CD1c-positive myeloid dendritic cell (primary cell): ENCODE data around the gene SLC16A1.

Experiments
- DNase-seq: peaks from one replicate; pipeline ENCODE4 v3.0.0-alpha.2; 2016; ENCODE audit errors: extremely low spot score

SLC16A1 gene

DNA sequence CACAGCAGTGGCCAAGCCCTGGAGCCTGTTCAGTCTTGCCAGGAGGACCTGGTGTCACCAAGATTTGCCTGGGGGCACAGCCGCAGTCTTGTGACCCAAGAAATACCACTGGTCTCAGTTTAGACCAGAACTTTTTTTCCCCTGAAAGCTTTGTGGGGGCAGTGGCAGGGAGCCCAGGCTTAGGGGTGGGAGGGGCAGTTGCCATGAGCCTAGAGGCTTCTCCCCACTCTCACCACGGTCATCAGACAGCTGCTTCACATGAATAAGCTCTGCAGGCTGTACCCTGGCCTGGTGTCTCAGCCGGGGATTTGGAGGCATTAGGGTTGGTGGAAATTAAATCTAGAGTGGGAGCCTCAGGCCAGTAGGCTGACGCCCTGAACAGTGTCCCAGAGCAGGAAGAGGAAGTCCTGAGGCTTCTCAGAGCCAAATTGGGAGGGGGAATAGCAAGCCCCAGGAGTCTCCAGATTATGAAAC lies 73.7 kb downstream of the SLC16A1 start:
- peak; percentile 63 for DNase-seq

DNA sequence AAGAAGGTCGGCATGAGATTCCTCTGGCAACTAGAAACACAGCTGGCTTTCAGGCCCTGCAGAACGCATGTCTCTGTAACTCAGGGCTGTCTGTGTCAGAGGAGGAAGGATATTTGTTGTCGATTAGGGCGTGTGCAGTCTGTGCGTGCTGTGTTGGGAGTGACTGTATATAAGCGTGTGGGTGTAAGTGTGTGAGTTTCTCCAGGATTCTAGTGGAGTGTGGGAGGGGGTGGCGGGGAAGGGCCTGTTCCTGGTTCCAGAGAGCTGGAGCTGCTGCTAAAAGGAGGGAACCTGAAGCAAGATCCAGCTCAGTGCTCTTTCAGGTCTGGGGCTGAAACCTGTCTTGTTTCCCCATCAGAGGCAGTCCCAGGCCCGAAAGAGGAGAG lies 74.3 kb downstream of the SLC16A1 start:
- DNase-seq: peak; percentile 86

DNA sequence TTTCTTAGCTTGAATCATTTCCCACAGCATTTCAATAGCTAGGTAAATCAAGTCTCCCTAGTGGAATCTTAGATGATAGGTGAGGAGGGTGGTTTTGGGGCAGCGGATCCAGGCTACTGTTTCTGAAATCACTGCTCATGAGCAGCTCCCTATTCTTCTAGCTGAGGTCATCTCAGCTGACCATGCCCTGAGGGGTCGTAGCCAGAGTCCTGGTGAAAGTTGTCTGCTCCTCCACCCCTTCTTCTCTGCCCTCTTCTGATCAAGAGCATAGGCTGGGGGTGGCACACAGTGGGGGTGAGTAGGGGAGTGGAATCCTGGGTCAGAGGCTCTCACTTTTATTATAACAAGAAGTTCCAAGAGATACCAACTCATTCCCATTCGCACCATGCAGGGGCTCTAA lies 76.2 kb downstream of the SLC16A1 start:
- no peak for DNase-seq

DNA sequence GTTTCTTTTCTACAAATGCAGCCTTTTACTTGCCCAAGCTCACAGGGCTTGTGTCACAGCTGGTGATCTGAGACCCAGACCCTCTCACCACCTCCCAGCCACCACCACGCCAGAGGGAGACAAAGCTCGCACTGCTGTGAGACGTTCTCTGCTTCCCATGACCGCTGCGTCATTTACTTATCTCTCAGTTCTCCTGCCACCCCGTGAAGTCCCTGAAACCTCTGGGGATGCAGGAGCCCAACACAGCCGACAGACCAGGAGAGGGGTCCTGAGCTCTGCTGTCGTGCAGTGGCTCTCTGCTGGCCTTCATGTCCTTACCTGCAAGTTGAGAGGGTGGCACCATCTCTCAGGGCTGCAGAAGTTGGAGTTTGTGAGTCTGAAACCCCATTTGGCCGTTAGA lies 77.7 kb downstream of the SLC16A1 start:
- DNase-seq: no peak

DNA sequence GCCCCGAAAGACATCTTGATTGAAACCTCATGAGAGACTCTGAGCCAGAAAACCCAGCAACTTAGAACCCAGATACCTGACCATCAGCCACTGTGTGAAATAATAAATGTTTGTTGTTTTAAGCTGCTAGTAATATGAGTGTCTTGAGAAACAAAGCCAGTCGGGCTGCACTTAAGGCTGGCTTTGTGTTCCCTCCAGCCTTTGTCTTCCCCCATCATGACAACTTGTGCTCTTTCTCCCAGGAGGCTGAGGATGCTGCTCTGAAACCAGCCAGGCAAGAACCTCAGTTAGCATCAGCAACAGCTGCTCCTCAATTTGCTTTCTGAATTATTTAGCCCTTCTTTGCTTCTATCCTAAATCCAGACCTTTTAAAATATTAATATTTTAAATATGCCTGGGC lies 78.2 kb downstream of the SLC16A1 start:
- DNase-seq: no peak

DNA sequence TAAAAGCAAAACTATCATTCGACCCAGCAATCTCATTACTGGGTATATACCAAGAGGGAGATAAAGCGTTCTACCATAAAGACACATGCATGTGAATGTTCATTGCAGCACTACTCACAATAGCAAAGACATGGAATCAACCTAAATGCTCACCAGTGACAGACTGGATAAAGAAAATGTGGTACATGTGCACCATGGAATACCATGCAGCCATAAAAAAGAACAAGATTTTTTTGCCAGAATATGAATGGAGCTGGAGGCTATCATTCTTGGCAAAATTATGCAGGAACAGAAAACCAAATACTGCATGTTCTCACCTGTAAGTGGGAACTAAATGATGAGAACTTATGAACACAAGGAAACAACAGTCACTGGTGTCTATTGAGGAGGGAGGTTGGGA lies 79.7 kb downstream of the SLC16A1 start:
- DNase-seq: no peak

DNA sequence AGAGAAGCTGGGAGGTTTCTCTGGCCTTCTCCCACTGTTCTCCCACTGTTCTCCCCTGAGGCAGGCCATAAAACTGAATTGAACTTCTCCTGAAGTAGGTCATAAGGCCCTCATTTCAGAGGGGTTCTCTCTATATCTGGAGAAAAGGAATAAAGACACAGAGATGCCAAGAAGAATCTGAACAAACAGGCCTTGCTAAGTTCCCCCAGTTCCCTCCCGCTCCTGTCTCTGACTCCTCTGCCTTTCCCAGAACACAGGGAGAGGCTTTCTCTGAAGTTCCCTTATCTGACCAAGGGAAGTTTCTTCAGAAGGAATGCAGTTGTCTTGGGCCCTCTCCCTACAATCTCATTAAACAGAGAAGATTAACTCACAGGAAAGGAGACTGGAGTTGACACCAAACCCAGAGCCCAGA lies 83.4 kb downstream of the SLC16A1 start:
- peak; percentile 46 for DNase-seq

DNA sequence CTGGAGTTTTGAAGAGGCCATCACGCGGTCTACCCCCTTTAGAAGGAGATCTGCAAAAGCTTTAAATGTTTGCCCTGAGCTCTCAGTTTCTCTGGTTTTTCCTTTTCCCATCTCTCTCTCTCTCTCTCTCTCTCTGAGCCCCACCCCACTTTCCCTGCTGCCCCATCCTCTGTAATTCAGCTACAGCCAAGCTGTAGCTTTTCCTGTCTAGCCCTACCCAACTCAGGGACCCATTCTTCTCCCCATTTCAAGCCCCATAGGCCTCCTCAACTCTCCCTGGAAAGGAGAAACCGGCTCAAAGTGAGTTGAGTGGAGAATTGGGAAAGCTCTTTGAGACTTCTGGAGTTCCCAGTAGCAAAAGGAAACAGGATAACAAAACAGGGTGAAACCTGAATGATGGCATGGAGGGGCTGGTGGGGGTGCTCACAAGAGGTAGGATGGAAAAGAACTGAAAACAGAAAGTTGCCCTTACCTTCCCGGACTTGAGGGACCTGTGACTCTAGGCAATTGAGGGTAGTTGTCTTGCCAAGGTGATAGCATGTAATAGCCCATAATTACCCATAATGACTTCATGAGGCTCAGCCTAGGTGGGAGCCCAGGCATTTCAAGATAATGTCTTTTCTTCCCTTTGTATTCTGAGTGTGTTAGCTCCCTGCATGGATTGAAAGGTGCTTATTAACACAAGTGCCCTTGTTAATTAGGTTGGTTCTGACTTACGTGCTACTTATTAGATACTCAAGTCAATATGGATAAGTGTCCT lies 84.9 kb downstream of the SLC16A1 start:
- DNase-seq: no peak

DNA sequence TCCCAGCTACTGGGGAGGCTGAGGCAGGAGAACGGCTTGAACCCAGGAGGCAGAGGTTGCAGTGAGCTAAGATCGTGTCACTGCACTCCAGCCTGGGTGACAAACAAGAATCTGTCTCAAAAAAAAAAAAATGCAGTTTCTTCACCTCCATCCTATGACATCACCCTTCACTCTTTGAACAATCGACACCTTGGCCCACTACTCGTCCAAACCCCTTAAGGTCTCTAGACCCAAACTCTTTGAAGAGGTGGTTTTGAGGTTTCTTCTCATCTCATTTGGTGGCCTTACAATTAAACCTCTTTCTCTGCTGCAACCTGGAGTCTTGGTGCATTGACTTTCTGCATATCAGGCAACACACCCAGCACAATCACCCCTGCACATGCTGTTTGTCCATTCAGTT lies 86.1 kb downstream of the SLC16A1 start:
- no peak for DNase-seq

DNA sequence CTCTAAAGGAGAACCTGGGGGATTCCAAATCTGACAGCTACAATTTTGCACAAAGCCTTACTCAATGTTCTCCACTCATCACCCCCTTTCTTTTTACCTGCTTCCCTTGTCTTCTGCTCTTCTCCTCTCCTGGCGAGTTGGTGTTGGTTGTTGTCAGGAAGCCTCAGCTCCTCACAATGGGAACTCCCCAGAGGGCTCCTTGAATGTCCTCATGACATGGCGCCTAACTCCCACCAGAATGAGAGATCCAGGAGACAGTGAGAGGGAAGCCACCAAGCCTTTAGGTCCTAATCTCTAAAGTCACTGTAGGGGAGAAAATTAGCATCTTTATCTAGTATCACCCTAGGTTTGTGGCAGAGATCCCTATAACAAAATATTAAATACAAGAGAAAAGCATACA lies 87.8 kb downstream of the SLC16A1 start:
- no peak for DNase-seq

DNA sequence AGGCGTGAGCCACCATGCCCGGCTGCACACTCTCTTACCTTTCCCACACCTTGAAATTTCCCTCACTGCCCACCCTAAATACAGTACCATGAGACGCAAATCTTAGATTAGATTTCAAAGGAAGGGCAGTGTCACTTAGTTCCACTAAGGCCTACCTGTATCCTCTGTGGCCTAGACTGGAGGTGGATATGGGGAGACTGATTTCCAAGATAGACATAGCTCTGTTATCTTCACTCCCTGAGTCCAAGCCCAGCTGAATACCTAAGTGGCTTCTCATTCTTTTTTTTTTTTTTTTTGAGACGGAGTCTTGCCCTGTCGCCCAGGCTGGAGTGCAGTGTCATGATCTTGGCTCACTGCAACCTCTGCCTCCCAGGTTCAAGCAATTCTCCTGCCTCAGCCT lies 89.0 kb downstream of the SLC16A1 start:
- no peak for DNase-seq

DNA sequence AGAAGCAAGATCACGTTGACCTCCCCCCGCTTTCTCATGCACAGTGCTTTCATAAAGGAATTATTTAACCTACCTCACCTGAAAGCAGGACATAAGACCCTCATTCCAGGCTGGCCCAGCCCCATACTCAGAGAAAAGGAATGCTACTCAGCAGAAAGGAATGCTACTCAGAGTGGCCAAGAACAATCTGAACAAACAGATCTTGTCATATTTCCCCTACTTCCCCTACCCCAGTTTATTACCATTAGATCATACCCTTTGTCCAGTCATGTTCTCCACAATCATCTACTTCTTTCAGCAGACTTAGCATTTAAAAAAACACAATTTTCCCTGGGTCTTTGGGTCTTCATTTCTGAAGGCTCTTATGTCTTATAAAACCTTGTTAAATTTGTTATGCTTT lies 89.8 kb downstream of the SLC16A1 start:
- no peak for DNase-seq

DNA sequence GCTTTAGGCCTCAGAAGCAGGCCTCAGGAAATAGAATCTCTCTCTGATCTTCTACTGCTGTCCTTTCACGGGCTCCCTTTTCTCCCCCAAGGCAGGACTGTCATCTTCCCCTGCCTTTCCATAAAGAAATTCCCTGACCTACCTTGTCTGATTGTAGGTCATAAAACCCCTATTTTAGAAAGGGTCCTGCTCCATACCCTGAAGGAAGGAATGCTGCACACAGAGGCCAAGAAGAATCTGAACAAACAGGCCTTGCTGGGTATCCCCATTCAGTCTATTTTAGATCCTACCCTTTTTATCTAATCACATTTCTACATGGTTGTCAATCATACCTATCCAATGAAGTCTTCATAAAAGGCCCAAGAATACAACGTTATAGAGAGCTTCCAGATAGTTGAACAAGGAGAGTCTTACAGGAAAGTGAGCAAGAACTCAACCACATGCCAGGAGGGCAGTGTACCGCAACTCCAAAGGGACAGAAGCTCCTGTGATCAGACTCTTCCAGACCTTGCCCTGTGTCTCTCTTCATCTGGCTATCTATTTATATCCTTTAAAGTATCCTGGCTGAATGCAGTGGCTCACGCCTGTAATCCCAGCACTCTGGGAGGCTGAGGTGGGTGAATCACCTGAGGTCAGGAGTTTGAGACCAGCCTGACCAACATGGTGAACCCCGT lies 93.1 kb downstream of the SLC16A1 start:
- no peak for DNase-seq
